Neural cell (in vitro differentiated cells): Measurements from ENCODE around the gene MEGF6. TPM values are rescaled to one million over a fixed set of nuclear protein-coding genes. Genes with fewer than 3 reads are reported as not detected.

Source experiments
- H2AFZ ChIP-seq: fragments of 200-600, 300-800 bp; sonication (generic), shearing (Covaris generic); 2 replicates; pipeline ENCODE4 v1.6.0; 2014; ENCODE audit warnings: low read depth, mild to moderate bottlenecking, antibody characterized with exemption, low read length, moderate library complexity
- H3F3A ChIP-seq: fragments of 200-600 bp; shearing (Covaris generic); 2 replicates; pipeline ENCODE4 v1.6.1; 2016; ENCODE audit warnings: mild to moderate bottlenecking, moderate library complexity, mixed read lengths, antibody characterized with exemption, low read length; ENCODE audit not compliant: insufficient read depth, poor library complexity, severe bottlenecking
- H3K27ac ChIP-seq: fragments of 200-600, 300-800 bp; sonication (generic), shearing (Covaris generic); 2 replicates; pipeline ENCODE4 v1.5.1; 2014; ENCODE audit warnings: mild to moderate bottlenecking, low read length, moderate library complexity
- H3K27me3 ChIP-seq: fragments of 300-800, 200-600 bp; sonication (generic), shearing (Covaris generic); 2 replicates; pipeline ENCODE4 v1.6.0; 2014; ENCODE audit warnings: mild to moderate bottlenecking, low read depth, low read length, moderate library complexity; ENCODE audit not compliant: insufficient read depth
- H3K36me3 ChIP-seq: fragments of 300-800, 200-600 bp; sonication (generic), shearing (Covaris generic); 2 replicates; pipeline ENCODE4 v1.5.1; 2014; ENCODE audit warnings: mild to moderate bottlenecking, antibody characterized with exemption, low read length, moderate library complexity; ENCODE audit not compliant: insufficient read depth
- H3K4me2 ChIP-seq: fragments of 300-800, 200-600 bp; sonication (generic), shearing (Covaris generic); 2 replicates; pipeline ENCODE4 v1.6.0; 2014; ENCODE audit warnings: mild to moderate bottlenecking, low read length
- H3K4me3 ChIP-seq: fragments of 300-800, 200-600 bp; sonication (generic), shearing (Covaris generic); 2 replicates; pipeline ENCODE4 v1.5.1; 2014; ENCODE audit warnings: mild to moderate bottlenecking, low read length, moderate library complexity
- H3K79me2 ChIP-seq: fragments of 200-600 bp; shearing (Covaris generic); replicated peaks from 2 replicates; pipeline ENCODE4 v1.6.0; 2014; ENCODE audit warnings: mild to moderate bottlenecking, low read length, moderate library complexity; ENCODE audit not compliant: insufficient read depth
- H3K9ac ChIP-seq: fragments of 300-800, 200-600 bp; sonication (generic), shearing (Covaris generic); 2 replicates; pipeline ENCODE4 v1.6.1; 2016; ENCODE audit warnings: mild to moderate bottlenecking, low read length, mixed read lengths
- H3K9me2 ChIP-seq: fragments of 200-600 bp; shearing (Covaris generic); 2 replicates; pipeline ENCODE4 v1.6.1; 2016; ENCODE audit warnings: mild to moderate bottlenecking, low read length, mixed read lengths; ENCODE audit not compliant: insufficient read depth
- H3K9me3 ChIP-seq: fragments of 200-600, 300-800 bp; sonication (generic), shearing (Covaris generic); 2 replicates; pipeline ENCODE4 v1.6.1; 2016; ENCODE audit warnings: mild to moderate bottlenecking, mixed run types, low read length, moderate library complexity, mixed read lengths
- H4K20me1 ChIP-seq: fragments of 200-600 bp; shearing (Covaris generic); 2 replicates; pipeline ENCODE4 v1.6.1; 2016; ENCODE audit warnings: mild to moderate bottlenecking, mixed run types; ENCODE audit not compliant: insufficient read depth
- CTCF ChIP-seq: fragments of 450-650 bp; IDR thresholded peaks from 2 replicates; pipeline ENCODE4 v1.5.1; 2014; ENCODE audit warnings: antibody characterized with exemption, mild to moderate bottlenecking, moderate library complexity; ENCODE audit not compliant: poor library complexity, severe bottlenecking
- EP300 ChIP-seq: fragments of 450-650 bp; conservative IDR thresholded peaks from 2 replicates; pipeline ENCODE4 v1.6.1; 2014; ENCODE audit warnings: antibody characterized with exemption, mild to moderate bottlenecking, moderate library complexity; ENCODE audit not compliant: poor library complexity, severe bottlenecking
- EZH2 ChIP-seq: fragments of 200-600, 300-800 bp; shearing (Covaris generic), sonication (generic); IDR thresholded peaks from 2 replicates; pipeline ENCODE4 v1.6.1; 2014; ENCODE audit warnings: antibody characterized with exemption, low read length, borderline replicate concordance, mild to moderate bottlenecking; ENCODE audit not compliant: insufficient read depth, poor library complexity, severe bottlenecking
- MXI1 ChIP-seq: fragments of 450-650 bp; conservative IDR thresholded peaks from 2 replicates; pipeline ENCODE4 v1.6.1; 2014; ENCODE audit warnings: antibody characterized with exemption, mild to moderate bottlenecking; ENCODE audit not compliant: poor library complexity, severe bottlenecking
- POLR2AphosphoS5 ChIP-seq: IDR thresholded peaks from 2 replicates; pipeline ENCODE4 v1.6.1; 2012
- RAD21 ChIP-seq: fragments of 450-650 bp; conservative IDR thresholded peaks from 2 replicates; pipeline ENCODE4 v1.6.1; 2014; ENCODE audit warnings: antibody characterized with exemption, mild to moderate bottlenecking, moderate library complexity
- REST ChIP-seq: IDR thresholded peaks from 2 replicates; pipeline ENCODE4 v1.6.1; 2012; ENCODE audit warnings: borderline replicate concordance
- SMC3 ChIP-seq: fragments of 450-650 bp; conservative IDR thresholded peaks from 2 replicates; pipeline ENCODE4 v1.6.1; 2014; ENCODE audit warnings: antibody characterized with exemption, mild to moderate bottlenecking, moderate library complexity; ENCODE audit not compliant: poor library complexity
- TAF1 ChIP-seq: IDR thresholded peaks from 2 replicates; pipeline ENCODE4 v1.6.1; 2012; ENCODE audit warnings: low read depth
- polyA plus RNA-seq: library from polyadenylated mRNA; depleted of rRNA; stranded (reverse); fragments of >200 nt; gene quantifications from 2 replicates; pipeline ENCODE4 v1.2.3, GENCODE V29; 2014

Gene MEGF6
- polyA plus RNA-seq, 1 donor from 2014 or later: 6.0 TPM

- no peak overlapping the region for H3K27ac ChIP-seq
- no peaks in the 10 kb centered on the region for H3K9me2 ChIP-seq
- no peaks in the 10 kb centered on the region for H4K20me1 ChIP-seq
- no peaks in the 10 kb centered on the region for H3K27me3 ChIP-seq
- no peaks in the 10 kb centered on the region for H3F3A ChIP-seq
- TF ChIP-seq CTCF (no peak), RAD21 (no peak), POLR2AphosphoS5 (no peak), REST (no peak), EZH2 (no peak), MXI1 (no peak), TAF1 (no peak), EP300 (no peak), SMC3 (no peak)
- no peak overlapping the region for H2AFZ ChIP-seq
- H3K9ac ChIP-seq: no peak overlapping the region
- H3K36me3 ChIP-seq: no peaks in the 10 kb centered on the region
- H3K79me2 ChIP-seq: no peaks in the 10 kb centered on the region
- H3K4me3 ChIP-seq: no peak overlapping the region
- H3K9me3 ChIP-seq: no peaks in the 10 kb centered on the region
- no peak overlapping the region for H3K4me2 ChIP-seq
Measured at GRCh38 chr1:3552751-3553150, 58.6 kb downstream of the MEGF6 start.

GRCh38 chr1:3552176-3552575, 59.1 kb downstream of the MEGF6 start:
- H3K27ac ChIP-seq: no peak overlapping the region
- TF ChIP-seq RAD21 (no peak), TAF1 (no peak), POLR2AphosphoS5 (no peak), EP300 (no peak), MXI1 (no peak), REST (no peak), EZH2 (no peak), SMC3 (no peak), CTCF (no peak)
- no peaks in the 10 kb centered on the region for H3K9me2 ChIP-seq
- H3F3A ChIP-seq: no peaks in the 10 kb centered on the region
- H3K4me2 ChIP-seq: no peak overlapping the region
- H3K27me3 ChIP-seq: no peaks in the 10 kb centered on the region
- H3K79me2 ChIP-seq: no peaks in the 10 kb centered on the region
- no peak overlapping the region for H2AFZ ChIP-seq
- H3K36me3 ChIP-seq: no peaks in the 10 kb centered on the region
- no peaks in the 10 kb centered on the region for H3K9me3 ChIP-seq
- no peak overlapping the region for H3K4me3 ChIP-seq
- no peaks in the 10 kb centered on the region for H4K20me1 ChIP-seq
- no peak overlapping the region for H3K9ac ChIP-seq
